Endothelial cell of umbilical vein (primary cell): ENCODE data around the gene ZFAND2B. TPM values are rescaled to one million over a fixed set of nuclear protein-coding genes. Genes with fewer than 3 reads are reported as not detected.
A peak's percentile ranks its signal among the peaks of the same experiment; 100 is the strongest.

Experiments
- BruUV-seq: library from RNA; stranded (reverse); fragments of 400-500 nt; replicated peaks from 2 replicates; lab custom pipeline; 2021; lab: Mats Ljungman, UMichigan
- CTCF ChIA-PET: fragments of 300-600, 350-600 bp; sonication (Branson Sonifier 250); formaldehyde crosslinking; loops from one replicate; lab custom pipeline; 2021; ENCODE audit warnings: antibody characterized with exemption, inconsistent platforms; lab: Charles Lee
- POLR2A ChIA-PET: fragments of 300-600, 350-600 bp; sonication (Branson Sonifier 250); formaldehyde crosslinking; loops from one replicate; lab custom pipeline; 2021; ENCODE audit warnings: antibody characterized with exemption, inconsistent platforms; lab: Charles Lee
- DNase-seq: peaks from one replicate; pipeline ENCODE4 v3.0.0-alpha.2; 2011; ENCODE audit warnings: low read depth, low spot score
- FAIRE-seq: peaks from 2 replicates; lab custom pipeline; 2011; peaks lifted over from hg19 to GRCh38; lab: Jason Lieb, UNC
- H2AFZ ChIP-seq: 2 replicates; pipeline ENCODE4 v1.6.0; 2012; ENCODE audit warnings: low read depth, low read length, control low read depth, inconsistent platforms
- H3K27ac ChIP-seq: 2 replicates; pipeline ENCODE4 v1.5.1; 2011; ENCODE audit warnings: low read depth, mild to moderate bottlenecking, control low read depth, low read length, moderate library complexity; ENCODE audit not compliant: insufficient read depth
- H3K27me3 ChIP-seq, 2 experiments: 2 replicates each; pipeline versions ENCODE4 v1.6.0 to v1.6.1; 2011; ENCODE audit warnings: low read length in 2 of 2, mixed read lengths in 1 of 2; ENCODE audit not compliant: control insufficient read depth in 2 of 2, insufficient read depth in 2 of 2
- H3K36me3 ChIP-seq, 2 experiments: 2 replicates in 1 of 2; 3 replicates in 1 of 2; pipeline ENCODE4 v1.5.1; 2011; ENCODE audit warnings: low read length in 2 of 2, mild to moderate bottlenecking in 1 of 2, moderate library complexity in 1 of 2; ENCODE audit not compliant: control insufficient read depth in 2 of 2, insufficient read depth in 2 of 2; ENCODE audit errors: extremely low read depth in 1 of 2
- H3K4me1 ChIP-seq: 3 replicates; pipeline ENCODE4 v1.5.1; 2011; ENCODE audit warnings: mild to moderate bottlenecking, low read length; ENCODE audit not compliant: control insufficient read depth, insufficient read depth; ENCODE audit errors: extremely low read depth
- H3K4me2 ChIP-seq: 2 replicates; pipeline ENCODE4 v1.6.1; 2011; ENCODE audit warnings: low read length, control low read depth, mixed read lengths; ENCODE audit not compliant: insufficient read depth
- H3K4me3 ChIP-seq, 3 experiments: fragments of 200-600 bp in 1 of 3; sonication (generic), shearing (Covaris generic) in 1 of 3; replicated peaks in 1 of 3; 2 replicates each; pipeline ENCODE4 v1.5.1; 2011 to 2016; ENCODE audit warnings: control low read depth in 3 of 3, low read length in 3 of 3, mild to moderate bottlenecking in 2 of 3, inconsistent platforms in 1 of 3, low read depth in 1 of 3, moderate library complexity in 1 of 3; ENCODE audit not compliant: insufficient read depth in 1 of 3
- H3K79me2 ChIP-seq: 2 replicates; pipeline ENCODE4 v1.6.0; 2012; ENCODE audit warnings: low read length, inconsistent platforms; ENCODE audit not compliant: control insufficient read depth, insufficient read depth
- H3K9ac ChIP-seq: replicated peaks from 2 replicates; pipeline ENCODE3; 2011; ENCODE audit warnings: low read length, control low read depth; ENCODE audit not compliant: insufficient read depth; ENCODE audit errors: extremely low read depth
- H3K9me1 ChIP-seq: replicated peaks from 3 replicates; pipeline ENCODE4 v1.6.0; 2011; ENCODE audit warnings: mild to moderate bottlenecking, low read length; ENCODE audit not compliant: control insufficient read depth, insufficient read depth; ENCODE audit errors: extremely low read depth
- H3K9me3 ChIP-seq: replicated peaks from 2 replicates; pipeline ENCODE4 v1.5.1; 2012; ENCODE audit warnings: low read length, inconsistent platforms; ENCODE audit not compliant: control insufficient read depth, insufficient read depth
- H4K20me1 ChIP-seq: replicated peaks from 2 replicates; pipeline ENCODE3; 2011; ENCODE audit warnings: mild to moderate bottlenecking, low read length; ENCODE audit not compliant: control insufficient read depth, insufficient read depth; ENCODE audit errors: extremely low read depth
- EZH2 ChIP-seq: IDR thresholded peaks from 2 replicates; pipeline ENCODE4 v1.6.1; 2012; ENCODE audit warnings: borderline replicate concordance, low read depth, mild to moderate bottlenecking, moderate library complexity, low read length, inconsistent platforms; ENCODE audit not compliant: severe bottlenecking
- FOS ChIP-seq: IDR thresholded peaks from 2 replicates; pipeline ENCODE4 v1.6.1; 2011; ENCODE audit warnings: mild to moderate bottlenecking, low read length, moderate library complexity, borderline replicate concordance; ENCODE audit not compliant: insufficient read depth
- GATA2 ChIP-seq: IDR thresholded peaks from 2 replicates; pipeline ENCODE4 v1.7.0; 2011; ENCODE audit warnings: low read depth, mild to moderate bottlenecking, moderate library complexity, mixed read lengths, low read length; ENCODE audit not compliant: insufficient read length, insufficient read depth
- JUN ChIP-seq: IDR thresholded peaks from 2 replicates; pipeline ENCODE4 v1.6.1; 2011; ENCODE audit warnings: borderline replicate concordance, low read depth; ENCODE audit not compliant: insufficient read length, insufficient read depth
- MYC ChIP-seq: IDR thresholded peaks from one replicate; pipeline ENCODE4 v1.6.1; 2011; ENCODE audit warnings: mild to moderate bottlenecking, low read depth, low read length
- POLR2A ChIP-seq: IDR thresholded peaks from 2 replicates; pipeline ENCODE4 v1.6.1; 2012; ENCODE audit warnings: low read depth, mild to moderate bottlenecking, control low read depth, low read length
- POLR2AphosphoS5 ChIP-seq: IDR thresholded peaks from 2 replicates; pipeline ENCODE4 v1.6.1; 2012; ENCODE audit warnings: low read depth, mild to moderate bottlenecking, control low read depth, low read length, moderate library complexity; ENCODE audit not compliant: insufficient read depth
- dilution Hi-C: fragments of 300-500 bp; cut with MboI; formaldehyde crosslinking; loops from one replicate; pipeline ENCODE4 v1.15.0; 2019; ENCODE audit warnings: low sequenced_read_pairs; ENCODE audit not compliant: extremely low pct_ligation_motif_present
- intact Hi-C: fragments of 100-400 bp; cut with micrococcal nuclease; formaldehyde crosslinking; loops from one replicate; pipeline ENCODE4 v1.10.0; 2022
- polyA plus RNA-seq, 4 experiments: library from polyadenylated mRNA; depleted of rRNA in 3 of 4; stranded (reverse) in 3 of 4; unstranded in 1 of 4; fragments of >200 nt; gene quantifications; 2 replicates each; pipeline versions ENCODE4 v1.2.1 to v1.2.3, GENCODE V29; 2011 to 2012; ENCODE audit warnings: missing spikeins in 1 of 4
- total RNA-seq: library from RNA; stranded (reverse); gene quantifications from 2 replicates; pipeline ENCODE4 v1.2.3, GENCODE V29; 2021
- TF ChIP-seq, protein P1 (sequence below), 2 donors: IDR thresholded peaks; 1 replicate in 1 of 2; 2 replicates in 1 of 2; pipeline ENCODE4 v1.5.1; 2011; ENCODE audit warnings: low read length in 2 of 2, mild to moderate bottlenecking in 2 of 2, moderate library complexity in 2 of 2, control low read depth in 1 of 2, inconsistent platforms in 1 of 2, low read depth in 1 of 2; ENCODE audit not compliant: insufficient read depth in 1 of 2; ENCODE audit errors: extremely low read depth in 1 of 2
- TF ChIP-seq, protein P2 (sequence below): IDR thresholded peaks from 2 replicates; pipeline ENCODE4 v1.6.1; 2011; ENCODE audit not compliant: insufficient read depth, insufficient read length

ZFAND2B gene
- total and polyA plus RNA-seq, 2 donors (not counting 3 experiments of a cell fraction or from before 2014, with no cell fraction given), result 23.3 to 52.0 TPM

DNA sequence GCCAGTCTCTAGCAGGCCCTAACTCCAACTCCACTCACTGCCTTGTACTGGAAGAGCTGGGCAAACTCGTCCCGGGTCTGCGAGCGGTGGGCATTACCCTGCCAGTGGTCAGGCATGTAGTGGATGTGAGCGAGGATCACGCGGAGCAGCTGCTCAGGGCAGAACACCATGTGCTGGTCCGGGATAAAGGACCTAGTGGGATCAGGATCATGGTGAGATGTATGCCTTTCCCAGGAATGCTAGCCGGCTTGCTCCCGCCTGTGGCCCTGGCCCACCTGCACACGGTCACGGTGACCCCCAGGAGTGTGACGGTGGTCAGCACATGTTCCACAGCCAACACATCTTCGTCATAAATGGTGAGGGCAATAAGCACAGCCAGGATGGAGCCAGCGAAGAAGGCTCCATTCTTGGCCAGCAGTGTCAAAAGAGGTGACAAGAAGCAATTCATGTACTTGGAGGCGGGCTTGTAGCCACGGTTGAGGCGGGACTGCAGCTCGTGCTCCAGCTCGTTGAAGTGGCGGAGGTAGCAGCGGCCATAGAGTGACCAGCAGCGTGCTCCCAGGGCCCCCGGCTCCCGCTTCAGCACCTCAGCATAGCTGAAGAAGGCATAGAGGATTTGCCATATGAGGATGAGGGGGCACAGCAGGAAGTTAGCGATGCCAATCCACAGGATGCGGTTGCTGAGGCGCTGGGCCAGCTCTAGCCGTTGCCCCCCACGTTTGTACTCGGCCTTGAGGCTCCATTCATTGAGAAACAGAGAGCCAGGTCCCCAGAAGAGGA is 17.4 kb downstream of the ZFAND2B start:
- FAIRE-seq (no peak), DNase-seq (no peak)
- Histone ChIP-seq H3K9me1 (no peaks in the 10 kb centered on the region), H3K4me3 (no peak overlapping the region), H3K4me1 (peaks cover 14% of the 10 kb centered on the region), H3K27ac (no peak overlapping the region), H3K9me3 (no peaks in the 10 kb centered on the region), H2AFZ (no peak overlapping the region), H4K20me1 (no peaks in the 10 kb centered on the region), H3K27me3 (no peaks in the 10 kb centered on the region), H3K79me2 (peaks cover 18% of the 10 kb centered on the region), H3K9ac (no peak overlapping the region), H3K36me3 (peaks cover 3 to 46% of the 10 kb centered on the region in 2 experiments), H3K4me2 (no peak overlapping the region)
- intact Hi-C loops, result no loop called here
- POLR2A ChIA-PET, result interaction anchor here (0.6 kb wide), 1 partner anchor 230 kb away, joined by 3 read pairs; no protein-coding TSS in a partner anchor
- BruUV-seq, result TSS peak; percentile 1
- dilution Hi-C loops, result no loop called here
- TF ChIP-seq POLR2A (no peak), GATA2 (no peak), POLR2AphosphoS5 (no peak), MYC (no peak), FOS (no peak), EZH2 (no peak), JUN (no peak)
- TF ChIP-seq, protein P1, sequence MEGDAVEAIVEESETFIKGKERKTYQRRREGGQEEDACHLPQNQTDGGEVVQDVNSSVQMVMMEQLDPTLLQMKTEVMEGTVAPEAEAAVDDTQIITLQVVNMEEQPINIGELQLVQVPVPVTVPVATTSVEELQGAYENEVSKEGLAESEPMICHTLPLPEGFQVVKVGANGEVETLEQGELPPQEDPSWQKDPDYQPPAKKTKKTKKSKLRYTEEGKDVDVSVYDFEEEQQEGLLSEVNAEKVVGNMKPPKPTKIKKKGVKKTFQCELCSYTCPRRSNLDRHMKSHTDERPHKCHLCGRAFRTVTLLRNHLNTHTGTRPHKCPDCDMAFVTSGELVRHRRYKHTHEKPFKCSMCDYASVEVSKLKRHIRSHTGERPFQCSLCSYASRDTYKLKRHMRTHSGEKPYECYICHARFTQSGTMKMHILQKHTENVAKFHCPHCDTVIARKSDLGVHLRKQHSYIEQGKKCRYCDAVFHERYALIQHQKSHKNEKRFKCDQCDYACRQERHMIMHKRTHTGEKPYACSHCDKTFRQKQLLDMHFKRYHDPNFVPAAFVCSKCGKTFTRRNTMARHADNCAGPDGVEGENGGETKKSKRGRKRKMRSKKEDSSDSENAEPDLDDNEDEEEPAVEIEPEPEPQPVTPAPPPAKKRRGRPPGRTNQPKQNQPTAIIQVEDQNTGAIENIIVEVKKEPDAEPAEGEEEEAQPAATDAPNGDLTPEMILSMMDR (IDR thresholded peaks at IDR 0.05; ENCODE audit: extremely low read depth in 1 of 2, insufficient read depth in 1 of 2, low read depth in 1 of 2, low read length in 2 of 2), result no peak
- TF ChIP-seq, protein P2, sequence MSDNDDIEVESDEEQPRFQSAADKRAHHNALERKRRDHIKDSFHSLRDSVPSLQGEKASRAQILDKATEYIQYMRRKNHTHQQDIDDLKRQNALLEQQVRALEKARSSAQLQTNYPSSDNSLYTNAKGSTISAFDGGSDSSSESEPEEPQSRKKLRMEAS, result no peak
- CTCF ChIA-PET, result interaction anchor here (0.8 kb wide), 1 partner anchor 13 kb away, joined by 3 read pairs; no protein-coding TSS in a partner anchor
